ENCODE data around the gene VPS11.

The VPS11 gene

DNA sequence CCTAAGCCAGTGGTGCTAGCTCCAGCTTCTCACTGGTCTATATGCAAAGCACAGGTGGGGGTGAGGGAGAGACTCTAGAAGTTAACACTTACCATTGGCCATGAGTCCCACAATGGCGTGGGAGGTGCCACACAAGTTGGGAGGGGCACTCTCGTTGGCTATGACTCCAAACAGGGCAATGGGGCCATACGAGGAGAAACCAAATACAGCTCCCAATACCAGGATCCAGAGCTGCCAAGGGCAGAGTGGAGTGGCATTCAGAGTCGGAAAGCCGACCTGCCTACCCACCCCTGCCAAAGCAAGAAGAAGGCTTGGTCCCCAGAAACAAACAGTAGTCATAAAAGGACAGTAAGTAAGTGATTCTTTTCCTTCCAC is 42.5 kb upstream of the VPS11 start:
- no peak for DNase-seq (ENCODE audit: insufficient read length, low spot score)
- TF ChIP-seq, protein P1, sequence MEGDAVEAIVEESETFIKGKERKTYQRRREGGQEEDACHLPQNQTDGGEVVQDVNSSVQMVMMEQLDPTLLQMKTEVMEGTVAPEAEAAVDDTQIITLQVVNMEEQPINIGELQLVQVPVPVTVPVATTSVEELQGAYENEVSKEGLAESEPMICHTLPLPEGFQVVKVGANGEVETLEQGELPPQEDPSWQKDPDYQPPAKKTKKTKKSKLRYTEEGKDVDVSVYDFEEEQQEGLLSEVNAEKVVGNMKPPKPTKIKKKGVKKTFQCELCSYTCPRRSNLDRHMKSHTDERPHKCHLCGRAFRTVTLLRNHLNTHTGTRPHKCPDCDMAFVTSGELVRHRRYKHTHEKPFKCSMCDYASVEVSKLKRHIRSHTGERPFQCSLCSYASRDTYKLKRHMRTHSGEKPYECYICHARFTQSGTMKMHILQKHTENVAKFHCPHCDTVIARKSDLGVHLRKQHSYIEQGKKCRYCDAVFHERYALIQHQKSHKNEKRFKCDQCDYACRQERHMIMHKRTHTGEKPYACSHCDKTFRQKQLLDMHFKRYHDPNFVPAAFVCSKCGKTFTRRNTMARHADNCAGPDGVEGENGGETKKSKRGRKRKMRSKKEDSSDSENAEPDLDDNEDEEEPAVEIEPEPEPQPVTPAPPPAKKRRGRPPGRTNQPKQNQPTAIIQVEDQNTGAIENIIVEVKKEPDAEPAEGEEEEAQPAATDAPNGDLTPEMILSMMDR (IDR thresholded peaks at IDR 0.05; ENCODE audit: insufficient read depth, missing control alignments) = no peak
- FAIRE-seq = no peak

DNA sequence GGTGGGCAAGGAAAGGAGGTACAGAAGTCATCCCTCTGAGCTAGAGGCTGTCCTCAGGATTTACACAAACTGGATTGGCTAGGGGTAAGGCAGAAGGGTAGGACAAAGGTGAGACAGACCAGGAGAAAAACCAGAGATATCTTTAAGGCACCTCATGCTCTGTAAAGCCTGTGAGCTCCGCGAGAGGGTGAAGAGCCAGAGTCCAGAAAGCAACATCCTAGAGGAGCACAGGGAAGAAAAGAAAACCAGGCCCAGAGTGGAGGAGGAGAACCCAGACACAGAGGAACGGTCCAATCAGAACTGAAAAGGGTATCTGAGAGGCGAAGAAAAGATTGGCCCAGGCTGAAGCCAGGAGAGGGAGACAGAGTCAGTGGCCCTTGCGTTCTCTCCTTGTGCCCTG is 42.1 kb upstream of the VPS11 start:
- FAIRE-seq = no peak
- DNase-seq (ENCODE audit: insufficient read length, low spot score) = no peak
- TF ChIP-seq, protein P1 (IDR thresholded peaks at IDR 0.05; ENCODE audit: insufficient read depth, missing control alignments) = no peak

DNA sequence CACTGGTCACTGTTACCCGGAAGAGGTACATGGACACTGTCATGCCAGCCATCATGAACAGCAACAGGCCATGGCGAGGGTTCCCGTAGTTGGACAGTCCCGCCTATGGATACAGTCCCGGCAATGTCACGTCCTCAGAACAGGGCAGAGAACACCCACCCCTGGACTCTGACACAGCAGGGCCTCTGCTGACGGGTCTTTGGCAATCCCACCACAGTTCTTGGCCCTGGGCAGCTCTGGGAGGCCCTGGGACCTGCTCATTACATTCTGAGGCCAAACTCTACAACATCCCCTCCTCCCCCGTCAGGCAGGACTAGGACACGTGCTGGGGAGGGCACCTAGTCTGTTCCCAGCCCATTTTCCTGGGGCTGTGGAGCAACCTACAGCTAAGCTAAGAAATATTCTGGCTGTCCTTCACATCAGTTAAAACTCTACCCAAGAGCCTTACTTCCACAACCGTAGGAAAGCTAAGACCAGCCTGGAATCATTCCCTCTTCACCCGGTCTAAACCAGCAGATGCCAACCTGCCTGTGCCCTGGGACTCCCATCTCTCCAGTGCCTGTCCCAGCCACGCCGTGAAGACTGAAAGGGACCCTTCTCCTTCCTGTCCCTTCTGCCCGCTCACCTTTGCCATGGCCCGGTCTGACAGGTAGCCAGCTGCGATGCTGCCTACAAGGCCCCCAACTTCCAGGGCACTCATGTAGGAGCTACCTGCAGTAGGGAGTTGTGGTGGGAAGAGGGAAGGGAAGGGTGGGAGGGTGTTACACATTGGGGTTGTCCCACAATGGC is 41.4 kb upstream of the VPS11 start:
- TF ChIP-seq, protein P1 (IDR thresholded peaks at IDR 0.05; ENCODE audit: insufficient read depth, missing control alignments) = no peak
- DNase-seq (ENCODE audit: insufficient read length, low spot score) (no peak), FAIRE-seq (no peak)

DNA sequence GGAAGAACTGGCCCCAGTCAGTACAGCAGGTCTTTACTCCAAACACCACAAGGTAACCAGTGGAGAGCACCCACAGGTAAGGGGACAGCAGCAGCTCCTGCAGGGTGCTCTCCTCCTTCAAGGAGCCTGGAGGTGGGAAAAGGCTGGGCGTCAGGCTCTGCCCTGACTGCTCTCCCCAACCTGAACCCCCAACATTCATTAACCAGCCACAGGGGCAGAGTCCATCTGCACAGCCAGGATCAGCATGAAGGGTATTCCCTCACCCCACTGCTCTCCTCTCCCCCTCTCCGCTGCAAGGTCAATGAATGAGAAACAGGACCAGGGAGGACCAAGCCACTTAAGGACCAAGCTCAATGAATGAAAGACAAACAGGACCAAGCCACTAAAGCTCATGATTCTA is 40.6 kb upstream of the VPS11 start:
- FAIRE-seq (no peak), DNase-seq (ENCODE audit: insufficient read length, low spot score) (peak; percentile 9)
- TF ChIP-seq, protein P1 (IDR thresholded peaks at IDR 0.05; ENCODE audit: insufficient read depth, missing control alignments) = no peak

DNA sequence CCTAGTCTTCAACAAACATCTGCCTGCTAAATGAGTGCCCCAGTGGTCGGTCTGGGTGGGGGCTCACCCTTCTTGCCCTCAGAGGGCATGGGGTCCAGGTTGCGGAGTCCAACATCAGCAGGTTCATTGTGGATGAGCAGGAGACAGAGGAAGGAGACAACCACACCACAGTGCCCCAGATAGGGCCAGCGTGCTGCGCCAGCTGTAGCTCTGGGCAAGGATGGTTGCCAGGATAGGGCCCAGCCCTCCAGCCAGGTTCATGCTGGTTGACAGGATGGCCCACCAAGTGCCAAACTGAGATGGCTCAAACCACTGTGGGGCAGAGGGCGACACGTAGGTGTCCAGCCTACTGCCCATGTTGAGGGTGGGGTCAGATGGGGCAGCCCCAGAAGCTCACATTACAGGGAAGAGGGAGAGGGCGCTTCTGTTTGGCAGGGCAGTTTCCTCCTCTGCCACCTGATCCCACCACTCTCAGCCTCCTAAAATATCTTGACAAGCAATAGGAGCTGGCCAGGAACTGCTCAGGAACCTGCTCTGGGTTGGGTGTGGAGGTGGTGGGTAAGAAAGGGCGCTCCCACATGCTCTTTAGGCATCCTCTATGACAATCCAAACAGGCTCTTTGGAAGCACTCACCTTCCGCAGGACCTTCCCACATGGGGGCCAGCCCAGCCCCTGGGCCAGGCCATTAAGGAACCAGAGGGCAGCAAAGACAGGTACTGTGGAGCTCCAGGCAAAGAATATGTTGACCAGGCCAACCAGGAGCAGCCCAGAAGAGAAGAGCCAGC is 39.9 kb upstream of the VPS11 start:
- DNase-seq (ENCODE audit: insufficient read length, low spot score) (no peak), FAIRE-seq (no peak)
- TF ChIP-seq, protein P1 (IDR thresholded peaks at IDR 0.05; ENCODE audit: insufficient read depth, missing control alignments) = no peak

DNA sequence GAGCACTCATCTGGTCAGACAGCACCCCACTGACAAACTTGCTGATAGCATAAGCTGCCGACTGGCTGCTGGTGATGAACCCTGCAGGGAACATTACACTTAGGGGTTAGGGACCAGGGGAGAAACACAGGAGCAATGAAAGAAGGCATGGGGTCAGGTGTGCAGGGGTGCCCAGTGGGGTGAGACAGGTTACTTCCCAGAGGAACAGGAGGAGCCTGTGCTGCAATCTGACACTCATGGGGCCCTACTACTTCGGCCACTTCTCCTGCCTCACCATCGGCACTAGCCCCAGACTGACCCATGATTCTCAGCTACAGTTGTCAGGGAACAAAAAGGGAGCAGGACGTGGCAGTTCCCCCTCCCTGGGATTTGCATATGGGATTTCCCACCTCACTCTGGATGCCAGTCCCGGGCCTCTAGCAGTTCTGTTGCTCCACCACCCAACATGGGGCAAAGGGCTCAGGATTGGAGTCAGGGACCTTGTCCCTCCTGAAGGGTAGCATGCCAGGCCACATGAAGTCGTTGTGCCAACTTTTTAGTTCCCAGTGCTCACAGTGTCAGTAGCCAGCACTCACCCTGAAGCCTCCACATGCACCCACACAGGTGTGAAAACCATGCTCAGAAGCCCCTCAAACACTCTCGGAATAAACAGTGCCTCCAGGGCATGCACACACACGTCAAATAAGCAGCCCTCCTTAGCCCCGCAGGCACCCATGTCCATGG is 39.1 kb upstream of the VPS11 start:
- TF ChIP-seq, protein P1 (IDR thresholded peaks at IDR 0.05; ENCODE audit: insufficient read depth, missing control alignments) = no peak
- FAIRE-seq (no peak), DNase-seq (ENCODE audit: insufficient read length, low spot score) (peak; percentile 7)
